ENCODE data around the gene KANTR.
"Not testable (repeated sequence)": the region's sequence is repeated elsewhere in the genome, so short reads cannot be mapped to it uniquely, and the experiment has no call there.

Gene KANTR

DNA sequence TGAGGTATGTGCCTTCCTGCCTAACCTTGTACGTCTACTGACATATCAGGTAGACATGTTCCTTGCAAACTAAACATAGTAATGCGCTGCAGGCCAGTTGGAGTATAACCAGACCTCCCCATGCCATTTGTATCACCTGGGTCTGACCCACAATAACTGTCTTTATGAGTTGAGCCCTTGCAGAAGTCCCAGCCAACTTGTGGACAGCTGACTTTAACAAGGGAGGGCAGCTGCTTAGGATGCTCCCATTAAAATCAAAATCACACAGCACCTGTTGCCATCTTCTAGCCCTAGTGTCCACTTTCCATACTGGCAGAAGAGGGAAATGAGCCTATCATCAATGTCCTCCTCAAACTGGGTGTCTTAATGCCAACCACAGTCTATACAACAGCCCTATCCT lies 41.6 kb downstream of the KANTR start:
- peaks cover 3 to 4% of the 10 kb centered on the region in 2 donors for H3K36me3 ChIP-seq (ENCODE audit: control insufficient read depth in 2 of 2, insufficient read depth in 2 of 2, low read length in 2 of 2)
- H3K9me3 ChIP-seq (ENCODE audit: control insufficient read depth in 2 of 2, low read length in 2 of 2), result no peaks in the 10 kb centered on the region
- no peaks in the 10 kb centered on the region for H3K4me1 ChIP-seq (ENCODE audit: control insufficient read depth, insufficient read depth, low read length)
- no peak overlapping the region for H3K9ac ChIP-seq (ENCODE audit: low read length in 2 of 2)
- H3K27me3 ChIP-seq (ENCODE audit: control insufficient read depth in 1 of 2, insufficient read depth in 2 of 2, low read length in 2 of 2), result peaks cover 0 to 12% of the 10 kb centered on the region in 2 donors
- H3K4me3 ChIP-seq (ENCODE audit: low read length in 2 of 2), result no peak overlapping the region
- no peak overlapping the region for H3K27ac ChIP-seq (ENCODE audit: low read length)

DNA sequence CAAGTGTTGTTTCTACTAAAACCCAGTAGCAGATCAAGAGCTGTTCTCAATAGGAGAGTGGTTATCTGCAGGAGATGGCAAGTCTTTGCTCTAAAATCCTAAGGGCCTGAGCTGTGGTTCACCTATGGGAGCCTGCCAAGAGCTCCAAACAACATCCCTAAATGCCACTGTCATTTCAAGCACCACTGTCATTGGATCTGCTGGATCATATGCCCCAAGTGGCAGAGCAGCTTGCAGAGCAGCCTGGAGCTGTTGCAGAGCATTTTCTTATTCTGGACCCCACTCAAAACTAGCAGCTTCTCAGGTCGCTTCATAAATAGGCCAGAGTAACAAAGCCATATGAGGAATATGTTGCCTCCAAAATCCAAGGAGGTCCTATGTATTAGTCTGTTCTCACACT lies 59.6 kb downstream of the KANTR start:
- no peak overlapping the region for H3K4me3 ChIP-seq (ENCODE audit: low read length in 2 of 2)
- H3K27ac ChIP-seq (ENCODE audit: low read length), result no peak overlapping the region
- H3K9me3 ChIP-seq (ENCODE audit: control insufficient read depth in 2 of 2, low read length in 2 of 2), result no peaks in the 10 kb centered on the region
- H3K9ac ChIP-seq (ENCODE audit: low read length in 2 of 2), result no peak overlapping the region
- no peaks in the 10 kb centered on the region for H3K4me1 ChIP-seq (ENCODE audit: control insufficient read depth, insufficient read depth, low read length)
- no peaks in the 10 kb centered on the region for H3K36me3 ChIP-seq (ENCODE audit: control insufficient read depth in 2 of 2, insufficient read depth in 2 of 2, low read length in 2 of 2)
- peaks cover 0 to 3% of the 10 kb centered on the region in 2 donors for H3K27me3 ChIP-seq (ENCODE audit: control insufficient read depth in 1 of 2, insufficient read depth in 2 of 2, low read length in 2 of 2)

DNA sequence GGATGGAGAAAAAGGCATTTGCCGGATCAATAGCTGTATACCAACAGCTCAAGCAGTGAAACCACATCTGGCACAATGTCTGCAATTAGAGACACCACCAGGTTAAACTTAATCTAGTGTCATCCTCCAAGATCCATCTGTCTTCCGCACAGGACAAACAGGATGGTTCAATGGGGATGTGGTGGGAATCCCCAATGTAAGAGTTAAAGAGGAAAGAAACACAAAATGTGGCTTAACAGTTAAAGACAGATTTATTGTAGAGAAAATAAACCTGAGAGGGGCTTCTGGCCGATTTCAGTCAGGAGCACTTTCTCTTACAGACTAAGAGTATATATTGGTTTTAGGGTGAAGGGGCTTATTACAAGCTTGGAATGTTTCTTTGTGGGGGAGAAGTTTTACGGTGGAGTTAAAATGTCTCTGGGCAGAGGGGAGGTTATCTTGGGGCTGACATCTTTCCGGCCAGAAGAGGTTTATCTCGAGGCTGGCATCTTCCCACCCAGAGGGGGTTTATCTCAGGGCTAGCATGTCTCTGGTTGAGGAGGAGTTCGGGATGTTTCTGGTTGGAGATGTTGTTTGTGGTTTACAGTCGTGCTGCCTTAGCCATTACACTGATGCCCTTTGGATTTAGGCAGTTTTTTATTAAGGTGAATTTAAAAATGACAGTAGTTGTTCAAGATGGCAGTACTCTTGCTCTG lies 61.7 kb downstream of the KANTR start:
- H3K9me3 ChIP-seq (ENCODE audit: control insufficient read depth in 2 of 2, low read length in 2 of 2), result no peaks in the 10 kb centered on the region
- H3K4me1 ChIP-seq (ENCODE audit: control insufficient read depth, insufficient read depth, low read length), result no peaks in the 10 kb centered on the region
- no peak overlapping the region for H3K9ac ChIP-seq (ENCODE audit: low read length in 2 of 2)
- H3K36me3 ChIP-seq (ENCODE audit: control insufficient read depth in 2 of 2, insufficient read depth in 2 of 2, low read length in 2 of 2), result no peaks in the 10 kb centered on the region
- H3K4me3 ChIP-seq (ENCODE audit: low read length in 2 of 2), result no peak overlapping the region
- H3K27ac ChIP-seq (ENCODE audit: low read length), result no peak overlapping the region
- H3K27me3 ChIP-seq (ENCODE audit: control insufficient read depth in 1 of 2, insufficient read depth in 2 of 2, low read length in 2 of 2), result peaks cover 0 to 3% of the 10 kb centered on the region in 2 donors

DNA sequence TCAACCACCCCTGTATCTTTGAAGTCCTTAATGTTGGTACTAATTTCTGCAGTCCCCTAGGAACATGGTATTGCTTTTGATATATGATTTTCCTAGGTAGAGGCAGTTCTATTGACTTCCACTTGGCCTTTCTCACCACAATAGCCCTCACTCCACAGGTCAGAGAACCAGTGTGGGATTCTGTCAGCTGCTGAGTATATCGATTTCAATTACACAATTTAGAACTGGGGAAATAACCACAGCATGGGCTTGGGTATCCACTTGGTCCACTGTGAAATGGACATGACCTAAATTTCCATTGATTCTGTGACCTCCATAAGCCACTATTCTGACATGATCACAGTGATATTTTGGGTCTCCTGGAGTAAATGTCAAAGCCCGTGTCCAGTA lies 62.3 kb downstream of the KANTR start:
- no peaks in the 10 kb centered on the region for H3K9me3 ChIP-seq (ENCODE audit: control insufficient read depth in 2 of 2, low read length in 2 of 2)
- H3K4me3 ChIP-seq (ENCODE audit: low read length in 2 of 2), result no peak overlapping the region
- H3K27ac ChIP-seq (ENCODE audit: low read length), result no peak overlapping the region
- no peak overlapping the region for H3K9ac ChIP-seq (ENCODE audit: low read length in 2 of 2)
- peaks cover 0 to 3% of the 10 kb centered on the region in 2 donors for H3K27me3 ChIP-seq (ENCODE audit: control insufficient read depth in 1 of 2, insufficient read depth in 2 of 2, low read length in 2 of 2)
- no peaks in the 10 kb centered on the region for H3K36me3 ChIP-seq (ENCODE audit: control insufficient read depth in 2 of 2, insufficient read depth in 2 of 2, low read length in 2 of 2)
- no peaks in the 10 kb centered on the region for H3K4me1 ChIP-seq (ENCODE audit: control insufficient read depth, insufficient read depth, low read length)

DNA sequence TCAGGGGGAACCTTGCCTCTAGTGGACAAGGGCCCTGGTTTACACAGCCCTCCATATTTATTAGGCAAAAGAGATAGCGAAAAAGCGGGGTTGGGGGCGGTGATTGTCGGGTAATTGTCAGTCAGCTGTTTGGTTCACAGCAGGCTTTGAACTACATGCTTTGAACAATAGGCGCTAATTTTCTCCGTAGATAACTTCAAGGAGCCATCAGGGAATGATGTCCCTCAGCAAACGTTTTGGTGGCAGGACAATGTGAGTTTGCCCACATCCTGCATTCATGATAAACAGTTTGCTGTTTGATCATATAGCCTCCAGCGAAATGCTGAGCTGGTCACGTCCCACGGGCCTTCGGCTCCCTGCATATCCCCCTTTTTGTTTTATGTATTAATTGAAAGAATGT lies 65.2 kb downstream of the KANTR start:
- Histone ChIP-seq H3K27ac (ENCODE audit: low read length) (no peak overlapping the region), H3K4me1 (ENCODE audit: control insufficient read depth, insufficient read depth, low read length) (no peaks in the 10 kb centered on the region), H3K36me3 (ENCODE audit: control insufficient read depth in 2 of 2, insufficient read depth in 2 of 2, low read length in 2 of 2) (no peaks in the 10 kb centered on the region), H3K9ac (ENCODE audit: low read length in 2 of 2) (no peak overlapping the region), H3K4me3 (ENCODE audit: low read length in 2 of 2) (no peak overlapping the region), H3K9me3 (ENCODE audit: control insufficient read depth in 2 of 2, low read length in 2 of 2) (no peaks in the 10 kb centered on the region), H3K27me3 (ENCODE audit: control insufficient read depth in 1 of 2, insufficient read depth in 2 of 2, low read length in 2 of 2) (no peaks in the 10 kb centered on the region)

DNA sequence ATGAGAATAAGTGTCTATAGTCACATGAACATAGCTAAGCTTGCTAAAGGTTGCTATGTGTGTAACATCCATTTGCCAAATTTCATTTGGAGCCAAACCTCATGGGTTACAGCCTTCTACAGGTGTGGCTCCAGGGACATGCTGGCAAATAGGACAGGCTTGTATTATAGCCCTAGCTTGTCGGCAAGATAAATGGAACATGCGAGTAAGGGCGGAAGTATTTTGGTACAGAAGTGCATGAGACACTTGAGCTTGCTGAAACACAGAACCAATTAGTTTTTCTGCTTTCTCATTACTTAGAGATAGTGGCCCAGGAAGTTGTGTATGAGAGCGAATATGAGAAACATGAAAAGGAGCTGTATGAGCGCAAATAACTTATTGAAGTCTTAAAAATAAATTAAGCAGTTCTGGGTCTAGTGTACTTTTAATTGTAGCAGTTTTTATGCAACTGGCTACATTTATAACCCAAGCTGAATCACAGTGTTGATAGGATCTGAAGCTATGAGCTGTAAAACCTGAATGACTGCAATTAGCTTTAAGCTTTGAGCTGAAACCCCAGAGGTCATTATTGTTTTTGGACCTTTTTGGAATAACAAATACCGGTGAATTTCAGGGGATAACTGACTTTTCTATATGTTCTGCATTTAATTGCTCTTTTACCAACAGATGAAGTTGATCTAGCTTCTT lies 66.5 kb downstream of the KANTR start:
- Histone ChIP-seq H3K4me3 (ENCODE audit: low read length in 2 of 2) (no peak overlapping the region), H3K4me1 (ENCODE audit: control insufficient read depth, insufficient read depth, low read length) (no peaks in the 10 kb centered on the region), H3K9me3 (ENCODE audit: control insufficient read depth in 2 of 2, low read length in 2 of 2) (no peaks in the 10 kb centered on the region), H3K9ac (ENCODE audit: low read length in 2 of 2) (no peak overlapping the region), H3K27ac (ENCODE audit: low read length) (no peak overlapping the region), H3K36me3 (ENCODE audit: control insufficient read depth in 2 of 2, insufficient read depth in 2 of 2, low read length in 2 of 2) (no peaks in the 10 kb centered on the region), H3K27me3 (ENCODE audit: control insufficient read depth in 1 of 2, insufficient read depth in 2 of 2, low read length in 2 of 2) (no peaks in the 10 kb centered on the region)

DNA sequence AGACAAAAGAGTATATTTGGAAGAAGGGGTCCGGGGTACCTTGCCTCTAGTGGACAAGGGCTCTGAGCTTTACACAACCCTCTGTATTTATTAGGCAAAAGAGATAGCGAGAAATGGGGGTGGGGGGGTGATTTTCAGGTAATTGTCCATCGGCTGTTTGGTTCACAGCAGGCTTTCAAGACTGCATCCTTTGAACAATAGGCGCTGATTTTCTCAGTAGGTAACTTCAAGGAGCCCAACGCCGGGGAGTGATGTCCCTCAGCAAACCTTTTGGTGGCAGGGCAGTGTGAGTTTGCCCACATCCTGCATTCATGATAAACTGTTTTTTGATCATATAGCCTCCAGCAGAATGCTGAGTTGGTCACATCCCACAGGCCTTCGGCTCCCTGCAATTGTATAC lies 69.5 kb downstream of the KANTR start:
- H3K9ac ChIP-seq (ENCODE audit: low read length in 2 of 2), result no peak overlapping the region
- H3K27ac ChIP-seq (ENCODE audit: low read length), result no peak overlapping the region
- no peaks in the 10 kb centered on the region for H3K27me3 ChIP-seq (ENCODE audit: control insufficient read depth in 1 of 2, insufficient read depth in 2 of 2, low read length in 2 of 2)
- no peaks in the 10 kb centered on the region for H3K4me1 ChIP-seq (ENCODE audit: control insufficient read depth, insufficient read depth, low read length)
- no peak overlapping the region for H3K4me3 ChIP-seq (ENCODE audit: low read length in 2 of 2)
- no peaks in the 10 kb centered on the region for H3K9me3 ChIP-seq (ENCODE audit: control insufficient read depth in 2 of 2, low read length in 2 of 2)
- no peaks in the 10 kb centered on the region for H3K36me3 ChIP-seq (ENCODE audit: control insufficient read depth in 2 of 2, insufficient read depth in 2 of 2, low read length in 2 of 2)

DNA sequence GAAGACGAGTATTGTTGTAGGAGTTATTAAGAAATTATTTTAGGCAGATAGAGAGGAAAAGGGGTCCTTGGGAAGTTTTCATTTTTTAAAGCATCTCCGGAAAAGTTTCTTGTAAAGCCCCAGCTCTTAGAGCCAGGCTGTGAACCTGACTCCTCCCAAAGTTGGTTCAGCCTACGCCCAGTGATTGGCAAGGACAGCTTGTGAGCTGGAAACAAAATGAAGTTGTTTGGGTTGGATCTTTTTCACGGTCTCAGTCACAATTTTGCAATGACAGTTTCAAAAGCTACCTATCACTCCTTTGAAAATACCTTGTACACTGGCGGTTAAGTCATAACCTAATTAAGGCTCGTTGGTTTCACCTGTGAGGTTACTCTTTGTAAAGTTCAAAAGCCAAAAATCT lies 70.6 kb downstream of the KANTR start:
- H3K9me3 ChIP-seq (ENCODE audit: control insufficient read depth in 2 of 2, low read length in 2 of 2); H3K9ac ChIP-seq (ENCODE audit: low read length in 2 of 2); H3K27ac ChIP-seq (ENCODE audit: low read length); H3K4me3 ChIP-seq (ENCODE audit: low read length in 2 of 2); H3K4me1 ChIP-seq (ENCODE audit: control insufficient read depth, insufficient read depth, low read length); H3K27me3 ChIP-seq (ENCODE audit: control insufficient read depth in 1 of 2, insufficient read depth in 2 of 2, low read length in 2 of 2); H3K36me3 ChIP-seq (ENCODE audit: control insufficient read depth in 2 of 2, insufficient read depth in 2 of 2, low read length in 2 of 2): not testable (repeated sequence)

DNA sequence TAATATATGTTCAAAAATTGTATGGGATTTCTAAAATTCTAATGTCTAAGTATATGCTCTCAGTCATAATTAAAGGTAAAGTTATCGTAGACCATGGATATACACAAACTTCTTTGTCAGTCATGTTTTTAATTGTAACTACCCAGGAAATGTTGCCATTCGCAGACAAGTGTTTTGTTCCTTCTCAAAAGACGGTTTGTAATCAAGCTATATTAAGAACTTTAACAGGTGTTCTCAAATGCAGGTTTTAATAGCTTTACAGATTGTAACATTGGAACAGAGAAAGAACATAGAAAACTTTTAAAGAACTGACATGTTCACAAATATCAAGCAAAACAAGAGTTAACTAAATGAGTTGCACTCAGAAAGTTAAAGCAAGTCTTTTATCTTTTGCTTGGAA lies 72.2 kb downstream of the KANTR start:
- H3K27me3 ChIP-seq (ENCODE audit: control insufficient read depth in 1 of 2, insufficient read depth in 2 of 2, low read length in 2 of 2), result no peaks in the 10 kb centered on the region
- H3K9ac ChIP-seq (ENCODE audit: low read length in 2 of 2), result no peak overlapping the region
- H3K4me3 ChIP-seq (ENCODE audit: low read length in 2 of 2), result no peak overlapping the region
- no peaks in the 10 kb centered on the region for H3K4me1 ChIP-seq (ENCODE audit: control insufficient read depth, insufficient read depth, low read length)
- H3K9me3 ChIP-seq (ENCODE audit: control insufficient read depth in 2 of 2, low read length in 2 of 2), result no peaks in the 10 kb centered on the region
- peaks cover 0 to 2% of the 10 kb centered on the region in 2 donors for H3K36me3 ChIP-seq (ENCODE audit: control insufficient read depth in 2 of 2, insufficient read depth in 2 of 2, low read length in 2 of 2)
- no peak overlapping the region for H3K27ac ChIP-seq (ENCODE audit: low read length)

DNA sequence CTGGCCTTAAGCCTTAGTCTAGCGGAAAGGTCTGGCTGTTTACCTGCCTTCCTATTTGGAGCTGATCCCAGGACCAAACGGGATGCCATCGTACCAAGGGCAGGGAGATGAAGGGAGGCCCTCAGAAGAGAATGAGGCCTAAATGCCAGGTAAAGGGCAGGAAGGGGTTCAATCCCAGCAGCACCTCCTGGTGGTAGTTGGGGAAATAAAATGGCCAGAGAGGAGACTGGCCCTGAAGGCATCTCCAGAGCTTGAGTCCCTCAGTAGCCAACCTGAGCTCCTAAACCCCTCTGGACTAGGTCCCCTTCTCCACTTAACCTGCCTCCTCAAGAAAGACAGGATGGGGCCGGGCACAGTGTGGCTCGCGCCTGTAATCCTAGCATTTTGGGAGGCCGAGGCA lies 77.4 kb downstream of the KANTR start:
- H3K9me3 ChIP-seq (ENCODE audit: control insufficient read depth in 2 of 2, low read length in 2 of 2), result no peaks in the 10 kb centered on the region
- no peak overlapping the region for H3K27ac ChIP-seq (ENCODE audit: low read length)
- no peaks in the 10 kb centered on the region for H3K4me1 ChIP-seq (ENCODE audit: control insufficient read depth, insufficient read depth, low read length)
- no peak overlapping the region for H3K9ac ChIP-seq (ENCODE audit: low read length in 2 of 2)
- no peaks in the 10 kb centered on the region for H3K27me3 ChIP-seq (ENCODE audit: control insufficient read depth in 1 of 2, insufficient read depth in 2 of 2, low read length in 2 of 2)
- H3K4me3 ChIP-seq (ENCODE audit: low read length in 2 of 2), result no peak overlapping the region
- H3K36me3 ChIP-seq (ENCODE audit: control insufficient read depth in 2 of 2, insufficient read depth in 2 of 2, low read length in 2 of 2), result peaks cover 0 to 7% of the 10 kb centered on the region in 2 donors

All from stomach smooth muscle (tissue), 2 donors.